SK-N-SH treated with all-trans-retinoic acid at 6 μM for 48 hours (cell line): Measurements from ENCODE around the gene FABP1.

Source experiments
- BACH2 ChIP-seq: fragments of 250-450 bp; sonication (Bioruptor Pico); IDR thresholded peaks from 2 replicates; pipeline ENCODE4 v1.9.0; 2021; ENCODE audit warnings: mild to moderate bottlenecking, borderline replicate concordance
- ESRRG ChIP-seq: fragments of 250-450 bp; sonication (Bioruptor Pico); IDR thresholded peaks from 2 replicates; pipeline ENCODE4 v1.6.1; 2021; ENCODE audit warnings: mild to moderate bottlenecking
- OSR1 ChIP-seq: fragments of 250-450 bp; sonication (Bioruptor Pico); IDR thresholded peaks from 2 replicates; pipeline ENCODE4 v1.8.0; 2022; ENCODE audit warnings: moderate library complexity, mild to moderate bottlenecking, inconsistent platforms
- RARB ChIP-seq: fragments of 250-450 bp; sonication (Bioruptor Pico); IDR thresholded peaks from 2 replicates; pipeline ENCODE4 v1.8.0; 2021; ENCODE audit warnings: mild to moderate bottlenecking, moderate library complexity
- TSHZ2 ChIP-seq: fragments of 250-450 bp; sonication (Bioruptor Pico); IDR thresholded peaks from 2 replicates; pipeline ENCODE4 v1.5.0; 2020; ENCODE audit warnings: mild to moderate bottlenecking, moderate library complexity
- ZNF70 ChIP-seq: fragments of 450-650 bp; formaldehyde crosslinking; IDR thresholded peaks from 2 replicates; pipeline ENCODE4 v1.5.0; 2020; ENCODE audit warnings: mild to moderate bottlenecking, moderate library complexity

GRCh38 chr2:88126772-88127637 is 857 bp downstream of the FABP1 start:
- TF ChIP-seq RARB (CRISPR knock-in tag) (no peak), TSHZ2 (CRISPR knock-in tag) (no peak), BACH2 (CRISPR knock-in tag) (no peak), ZNF70 (no peak), ESRRG (no peak), OSR1 (CRISPR knock-in tag) (no peak)
